MM.1S (cell line): ENCODE data around the gene ATF5.

Source experiments
- DNase-seq: peaks from one replicate; pipeline ENCODE4 v3.0.0-alpha.2; 2015
- H2AFZ ChIP-seq: fragments of 300-600 bp; sonication (generic); 2 replicates; pipeline ENCODE4 v1.6.0; 2016; ENCODE audit warnings: antibody characterized with exemption, low read length
- H3F3A ChIP-seq: fragments of 300-600 bp; sonication (generic); 2 replicates; pipeline ENCODE4 v1.6.1; 2016; ENCODE audit warnings: mild to moderate bottlenecking, antibody characterized with exemption, low read length, moderate library complexity, mixed read lengths; ENCODE audit not compliant: insufficient read depth
- H3K27ac ChIP-seq: fragments of 300-600 bp; sonication (generic); 2 replicates; pipeline ENCODE4 v1.5.1; 2016; ENCODE audit warnings: mild to moderate bottlenecking, low read length
- H3K27me3 ChIP-seq: fragments of 300-600 bp; sonication (generic); replicated peaks from 2 replicates; pipeline ENCODE4 v1.6.0; 2016; ENCODE audit warnings: low read length; ENCODE audit not compliant: insufficient read depth
- H3K36me3 ChIP-seq: fragments of 300-600 bp; sonication (generic); replicated peaks from 2 replicates; pipeline ENCODE4 v1.6.1; 2016; ENCODE audit warnings: mild to moderate bottlenecking, low read length, mixed read lengths; ENCODE audit not compliant: insufficient read depth
- H3K4me1 ChIP-seq: fragments of 300-600 bp; sonication (generic); 2 replicates; pipeline ENCODE4 v1.6.1; 2016; ENCODE audit warnings: low read length, mixed read lengths
- H3K4me2 ChIP-seq: fragments of 300-600 bp; sonication (generic); 2 replicates; pipeline ENCODE4 v1.6.0; 2016; ENCODE audit warnings: low read depth, low read length
- H3K4me3 ChIP-seq: fragments of 300-600 bp; sonication (generic); 2 replicates; pipeline ENCODE4 v1.5.1; 2016; ENCODE audit warnings: low read length, mixed read lengths
- H3K79me2 ChIP-seq: fragments of 300-600 bp; sonication (generic); 2 replicates; pipeline ENCODE4 v1.6.1; 2016; ENCODE audit warnings: mixed run types, low read length, mixed read lengths
- H3K9ac ChIP-seq: fragments of 300-600 bp; sonication (generic); 2 replicates; pipeline ENCODE4 v1.6.1; 2016; ENCODE audit warnings: low read length, mixed read lengths
- H3K9me2 ChIP-seq: fragments of 300-600 bp; sonication (generic); replicated peaks from 2 replicates; pipeline ENCODE4 v1.6.1; 2016; ENCODE audit warnings: mild to moderate bottlenecking, low read length, mixed read lengths; ENCODE audit not compliant: insufficient read depth
- H3K9me3 ChIP-seq: fragments of 300-600 bp; sonication (generic); replicated peaks from 2 replicates; pipeline ENCODE4 v1.6.1; 2016; ENCODE audit warnings: mild to moderate bottlenecking, low read length, mixed read lengths; ENCODE audit not compliant: insufficient read depth
- H4K20me1 ChIP-seq: fragments of 300-600 bp; sonication (generic); 2 replicates; pipeline ENCODE4 v1.6.1; 2016; ENCODE audit warnings: mild to moderate bottlenecking, low read length, moderate library complexity, mixed read lengths; ENCODE audit not compliant: insufficient read depth
- EZH2 ChIP-seq: fragments of 300-600 bp; sonication (generic); optimal IDR thresholded peaks from 2 replicates; pipeline ENCODE3; 2017; ENCODE audit warnings: low read depth, mild to moderate bottlenecking, antibody characterized with exemption, low read length, mixed read lengths
- EZH2phosphoT487 ChIP-seq: fragments of 300-600 bp; sonication (generic); IDR thresholded peaks from 2 replicates; pipeline ENCODE4 v1.6.1; 2018; ENCODE audit warnings: antibody characterized with exemption, low read length
- TF ChIP-seq, protein P1 (sequence below): fragments of 300-600 bp; sonication (generic); IDR thresholded peaks from 2 replicates; pipeline ENCODE4 v1.5.1; 2016; ENCODE audit warnings: antibody characterized with exemption, low read length, mixed read lengths

Gene ATF5

DNA sequence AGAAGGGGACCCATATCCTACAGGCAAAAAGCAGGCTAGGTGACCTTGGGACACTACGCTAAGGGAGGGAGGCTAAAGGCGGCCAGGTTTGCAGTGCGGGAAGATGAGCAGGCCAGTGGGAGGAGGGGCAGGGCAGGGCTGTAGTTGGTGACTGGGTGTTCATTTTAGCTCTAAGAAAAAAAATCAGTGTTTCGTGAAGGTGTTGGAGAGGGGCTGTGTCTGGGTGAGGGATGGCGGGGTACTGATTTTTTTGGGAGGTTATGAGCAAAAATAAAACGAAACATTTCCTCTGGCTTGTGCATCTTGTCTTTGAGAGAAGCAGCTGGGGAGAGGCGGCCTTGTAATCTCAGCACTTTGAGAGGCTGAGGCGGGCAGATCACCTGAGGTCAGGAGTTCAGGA, 4.6 kb downstream of the ATF5 start:
- Histone ChIP-seq H4K20me1 (no peaks in the 10 kb centered on the region), H3F3A (peaks cover 1% of the 10 kb centered on the region), H3K27ac (no peak overlapping the region), H3K9me2 (no peaks in the 10 kb centered on the region), H3K27me3 (no peaks in the 10 kb centered on the region), H3K4me3 (no peak overlapping the region), H3K36me3 (no peaks in the 10 kb centered on the region), H3K9ac (no peak overlapping the region), H3K9me3 (no peaks in the 10 kb centered on the region), H2AFZ (no peak overlapping the region), H3K79me2 (peaks cover 7% of the 10 kb centered on the region), H3K4me2 (no peak overlapping the region), H3K4me1 (peaks cover 6% of the 10 kb centered on the region; the same call in 1 of the 2 replicates)
- no peak for TF ChIP-seq EZH2
- TF ChIP-seq EZH2phosphoT487, result no peak
- TF ChIP-seq, protein P1, sequence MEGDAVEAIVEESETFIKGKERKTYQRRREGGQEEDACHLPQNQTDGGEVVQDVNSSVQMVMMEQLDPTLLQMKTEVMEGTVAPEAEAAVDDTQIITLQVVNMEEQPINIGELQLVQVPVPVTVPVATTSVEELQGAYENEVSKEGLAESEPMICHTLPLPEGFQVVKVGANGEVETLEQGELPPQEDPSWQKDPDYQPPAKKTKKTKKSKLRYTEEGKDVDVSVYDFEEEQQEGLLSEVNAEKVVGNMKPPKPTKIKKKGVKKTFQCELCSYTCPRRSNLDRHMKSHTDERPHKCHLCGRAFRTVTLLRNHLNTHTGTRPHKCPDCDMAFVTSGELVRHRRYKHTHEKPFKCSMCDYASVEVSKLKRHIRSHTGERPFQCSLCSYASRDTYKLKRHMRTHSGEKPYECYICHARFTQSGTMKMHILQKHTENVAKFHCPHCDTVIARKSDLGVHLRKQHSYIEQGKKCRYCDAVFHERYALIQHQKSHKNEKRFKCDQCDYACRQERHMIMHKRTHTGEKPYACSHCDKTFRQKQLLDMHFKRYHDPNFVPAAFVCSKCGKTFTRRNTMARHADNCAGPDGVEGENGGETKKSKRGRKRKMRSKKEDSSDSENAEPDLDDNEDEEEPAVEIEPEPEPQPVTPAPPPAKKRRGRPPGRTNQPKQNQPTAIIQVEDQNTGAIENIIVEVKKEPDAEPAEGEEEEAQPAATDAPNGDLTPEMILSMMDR, result no peak
- DNase-seq, result no peak

GRCh38 chr19:49936549-49936948, 7.5 kb downstream of the ATF5 start:
- Histone ChIP-seq H3K36me3 (no peaks in the 10 kb centered on the region), H3K4me1 (no peaks in the 10 kb centered on the region), H3K9me3 (no peaks in the 10 kb centered on the region), H3K9me2 (no peaks in the 10 kb centered on the region), H3K27ac (no peak overlapping the region), H3K9ac (no peak overlapping the region), H3K4me2 (no peak overlapping the region), H2AFZ (no peak overlapping the region), H3K79me2 (no peaks in the 10 kb centered on the region), H3K4me3 (no peak overlapping the region), H4K20me1 (no peaks in the 10 kb centered on the region), H3K27me3 (no peaks in the 10 kb centered on the region), H3F3A (no peaks in the 10 kb centered on the region)
- TF ChIP-seq EZH2 (no peak), EZH2phosphoT487 (no peak)
- TF ChIP-seq, protein P1, result no peak
- DNase-seq, result no peak

DNA sequence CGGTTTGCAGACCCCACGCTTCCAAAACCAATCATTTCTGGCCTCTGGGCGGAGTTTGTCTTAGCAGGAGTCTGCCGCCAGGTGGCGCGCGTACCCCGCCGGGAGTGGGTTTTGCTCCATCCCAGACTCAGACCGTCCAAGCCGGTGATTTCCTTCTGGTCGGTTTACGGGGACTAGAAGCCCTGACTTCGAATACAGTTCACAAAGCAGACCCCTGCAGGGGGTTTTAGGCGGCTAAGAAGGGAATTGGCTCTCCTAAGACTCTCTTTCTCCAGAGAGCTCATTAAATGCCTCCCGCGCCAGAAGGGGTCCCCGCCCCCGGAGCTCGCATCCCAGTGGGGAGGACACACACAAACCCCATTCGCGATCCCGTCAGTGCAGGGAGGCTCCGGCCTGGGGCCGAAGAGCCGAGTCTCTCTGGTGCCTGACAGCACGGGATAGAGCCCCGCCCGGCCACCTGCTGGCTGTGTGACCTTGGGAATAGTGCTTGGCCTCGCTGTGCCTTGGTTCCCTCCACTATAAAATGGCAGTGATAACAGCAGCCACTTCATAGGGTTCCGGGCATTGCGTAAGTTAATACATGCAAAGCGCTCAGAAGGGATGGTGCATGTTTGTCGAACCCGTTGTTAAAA, 8.9 kb downstream of the ATF5 start:
- peak; percentile 66 for DNase-seq
- H3K4me3 ChIP-seq, result peak overlapping the region; percentile 36; the same call in 1 of the 2 replicates
- H3K4me2 ChIP-seq, result peak overlapping the region; percentile 95
- H3K9me2 ChIP-seq, result no peaks in the 10 kb centered on the region
- H3K36me3 ChIP-seq, result no peaks in the 10 kb centered on the region
- no peaks in the 10 kb centered on the region for H3F3A ChIP-seq
- H3K27ac ChIP-seq, result no peak overlapping the region
- no peaks in the 10 kb centered on the region for H3K9me3 ChIP-seq
- no peaks in the 10 kb centered on the region for H4K20me1 ChIP-seq
- H3K9ac ChIP-seq, result no peak overlapping the region
- TF ChIP-seq EZH2 (no peak), EZH2phosphoT487 (no peak)
- TF ChIP-seq, protein P1, result peak; percentile 95
- no peaks in the 10 kb centered on the region for H3K79me2 ChIP-seq
- H2AFZ ChIP-seq, result peak overlapping the region; percentile 68; the same call in 1 of the 2 replicates
- H3K27me3 ChIP-seq, result 0 out of 2 replicates have a peak, but pooled peaks cover 5% of the 10 kb centered on the region
- H3K4me1 ChIP-seq, result no peaks in the 10 kb centered on the region
